Measurements from ENCODE around the gene NUP62. TPM values are rescaled to one million over a fixed set of nuclear protein-coding genes. Genes with fewer than 3 reads are reported as not detected.

NUP62 gene
- total and polyA plus RNA-seq, 2 of the 4 experiments (the other 2 are of a cell fraction), result 21.3 to 29.7 TPM

DNA sequence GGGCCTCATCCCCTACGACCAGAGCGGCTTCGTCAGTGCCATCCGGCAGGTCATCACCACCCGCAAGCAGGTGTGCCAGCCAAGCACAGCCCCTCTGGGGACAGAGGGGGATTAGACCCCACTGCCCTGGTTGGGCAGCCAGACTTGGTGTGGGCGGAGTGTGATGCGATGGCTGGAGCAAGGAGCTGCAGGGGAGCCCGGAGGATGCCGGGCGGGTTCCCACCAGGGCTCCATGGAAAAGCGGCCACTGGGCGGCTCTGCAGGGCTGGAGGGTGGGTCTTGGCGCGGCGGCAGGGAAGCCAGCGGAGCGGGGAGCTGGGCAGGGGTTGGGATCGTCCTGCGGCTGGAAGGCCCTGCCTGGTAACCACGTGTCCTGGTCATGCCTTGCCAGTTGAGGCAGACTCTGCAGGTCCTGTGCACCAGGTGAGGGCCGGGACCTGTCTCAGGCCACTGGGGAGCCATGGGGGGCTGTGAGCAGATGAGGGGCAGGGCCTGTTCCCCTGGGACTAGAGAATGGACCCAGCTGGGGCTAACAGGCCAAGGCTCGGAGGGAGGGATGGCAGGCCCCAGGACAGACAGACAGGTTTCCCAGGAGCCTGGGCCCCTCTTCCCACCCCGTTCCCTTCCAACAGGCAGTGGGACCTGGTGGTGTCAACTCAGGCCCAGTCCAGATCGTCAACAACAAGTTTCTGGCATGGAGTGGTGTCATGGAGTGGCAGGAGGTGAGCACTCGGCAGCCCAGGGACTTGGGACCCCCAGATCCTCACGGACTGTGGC lies 72.1 kb downstream of the NUP62 start:
- TF ChIP-seq CEBPB (IDR thresholded peaks at IDR 0.05; ENCODE audit: low read depth, low read length), result no peak
- no peak for TF ChIP-seq NFE2L2 (IDR thresholded peaks at IDR 0.05; ENCODE audit: low read depth, low read length)
- TF ChIP-seq RAD21 (IDR thresholded peaks at IDR 0.05; ENCODE audit: low read length), result no peak
- TF ChIP-seq CHD1 (IDR thresholded peaks at IDR 0.05; ENCODE audit: low read depth, low read length), result no peak
- no peak for TF ChIP-seq MAFK (IDR thresholded peaks at IDR 0.05; ENCODE audit: low read depth, low read length)
- TF ChIP-seq POLR2A (IDR thresholded peaks at IDR 0.05; ENCODE audit: low read depth, low read length), result no peak
- TF ChIP-seq ELK1 (IDR thresholded peaks at IDR 0.05; ENCODE audit: borderline replicate concordance, low read depth, low read length), result no peak
- no peak for TF ChIP-seq BHLHE40 (IDR thresholded peaks at IDR 0.05; ENCODE audit: low read depth, low read length)
- TF ChIP-seq RFX5 (IDR thresholded peaks at IDR 0.05; ENCODE audit: low read depth, low read length), result no peak
- TF ChIP-seq SMC3 (IDR thresholded peaks at IDR 0.05; ENCODE audit: low read depth, low read length), result no peak
- TF ChIP-seq, protein P1, sequence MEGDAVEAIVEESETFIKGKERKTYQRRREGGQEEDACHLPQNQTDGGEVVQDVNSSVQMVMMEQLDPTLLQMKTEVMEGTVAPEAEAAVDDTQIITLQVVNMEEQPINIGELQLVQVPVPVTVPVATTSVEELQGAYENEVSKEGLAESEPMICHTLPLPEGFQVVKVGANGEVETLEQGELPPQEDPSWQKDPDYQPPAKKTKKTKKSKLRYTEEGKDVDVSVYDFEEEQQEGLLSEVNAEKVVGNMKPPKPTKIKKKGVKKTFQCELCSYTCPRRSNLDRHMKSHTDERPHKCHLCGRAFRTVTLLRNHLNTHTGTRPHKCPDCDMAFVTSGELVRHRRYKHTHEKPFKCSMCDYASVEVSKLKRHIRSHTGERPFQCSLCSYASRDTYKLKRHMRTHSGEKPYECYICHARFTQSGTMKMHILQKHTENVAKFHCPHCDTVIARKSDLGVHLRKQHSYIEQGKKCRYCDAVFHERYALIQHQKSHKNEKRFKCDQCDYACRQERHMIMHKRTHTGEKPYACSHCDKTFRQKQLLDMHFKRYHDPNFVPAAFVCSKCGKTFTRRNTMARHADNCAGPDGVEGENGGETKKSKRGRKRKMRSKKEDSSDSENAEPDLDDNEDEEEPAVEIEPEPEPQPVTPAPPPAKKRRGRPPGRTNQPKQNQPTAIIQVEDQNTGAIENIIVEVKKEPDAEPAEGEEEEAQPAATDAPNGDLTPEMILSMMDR (conservative IDR thresholded peaks at IDR 0.05; ENCODE audit: low read depth, low read length), result no peak
- no peak for TF ChIP-seq FOS (IDR thresholded peaks at IDR 0.05; ENCODE audit: low read depth, low read length)
- no peak for TF ChIP-seq MXI1 (IDR thresholded peaks at IDR 0.05; ENCODE audit: borderline replicate concordance, low read depth, low read length)
- TF ChIP-seq MAZ (IDR thresholded peaks at IDR 0.05; ENCODE audit: borderline replicate concordance, low read depth, low read length), result no peak
- TF ChIP-seq RCOR1 (IDR thresholded peaks at IDR 0.05; ENCODE audit: insufficient replicate concordance, low read length), result no peak
- Histone ChIP-seq H2AK5ac (ENCODE audit: low read depth, low read length) (no peak overlapping the region), H4K91ac (ENCODE audit: insufficient read depth, low read depth, low read length) (no peak overlapping the region), H3K9ac (ENCODE audit: low read depth, low read length) (no peak overlapping the region), H2AFZ (replicated peaks; ENCODE audit: low read length, poor library complexity) (no peak overlapping the region), H2BK15ac (ENCODE audit: low read depth, low read length) (no peak overlapping the region), H2AK9ac (replicated peaks; ENCODE audit: low read depth, low read length, poor library complexity) (no peak overlapping the region), H3K4me3 (ENCODE audit: insufficient read depth, low read depth, low read length) (no peak overlapping the region), H3K79me1 (ENCODE audit: low read depth in 1 of 2, low read length in 2 of 2) (peaks cover 4 to 76% of the 10 kb centered on the region in 2 experiments), H3K36me3 (ENCODE audit: control insufficient read depth, insufficient read depth, low read length) (peaks cover 76% of the 10 kb centered on the region), H3K9me3 (ENCODE audit: control insufficient read depth, insufficient read depth, low read length) (no peaks in the 10 kb centered on the region), H3K27ac (ENCODE audit: insufficient read depth, low read length) (no peak overlapping the region), H4K5ac (ENCODE audit: low read depth, low read length) (no peak overlapping the region), H3K4ac (ENCODE audit: low read depth, low read length) (no peak overlapping the region), H2BK5ac (ENCODE audit: low read depth, low read length, poor library complexity, severe bottlenecking) (no peak overlapping the region), H4K8ac (ENCODE audit: low read depth in 2 of 2, low read length in 2 of 2) (no peak overlapping the region), H2BK120ac (ENCODE audit: low read depth, low read length) (no peak overlapping the region), H3K23ac (ENCODE audit: low read depth, low read length) (no peak overlapping the region), H4K20me1 (ENCODE audit: insufficient read depth, low read length) (peaks cover 72% of the 10 kb centered on the region), H3K4me1 (ENCODE audit: control insufficient read depth, insufficient read depth, low read length) (peaks cover 17% of the 10 kb centered on the region), H3K56ac (ENCODE audit: extremely low read depth, insufficient read depth, low read length) (no peak overlapping the region), H3K27me3 (ENCODE audit: control insufficient read depth, insufficient read depth, low read length) (no peaks in the 10 kb centered on the region), H3K9me1 (ENCODE audit: insufficient read depth, low read length) (peaks cover 13% of the 10 kb centered on the region), H3K14ac (replicated peaks; ENCODE audit: low read depth, low read length) (no peak overlapping the region), H2BK20ac (ENCODE audit: low read depth, low read length) (no peak overlapping the region), H3K4me2 (ENCODE audit: low read depth, low read length) (no peak overlapping the region), H3K18ac (ENCODE audit: low read depth, low read length) (no peak overlapping the region)
- ChIA-PET CTCF (no interaction called here), POLR2A (ENCODE audit: unreplicated experiment) (no interaction called here)
- WGBS, 2 experiments (ENCODE audit: extremely low coverage in 2 of 2, insufficient read length in 1 of 2), result 98% methylated on average over 14 of the region's 26 CpGs; no CpG with 5 or more reads in 1 of the 2 experiments
- intact Hi-C loops (cut with micrococcal nuclease), result no loop called here
- dilution Hi-C loops (cut with HindIII; ENCODE audit: low sequenced_read_pairs, unreplicated experiment), result no loop called here
- DNase-seq, result no peak
- ATAC-seq (ENCODE audit: low read depth), result no peak
- no TSS peak for BruUV-seq (replicated peaks)
- in situ Hi-C loops (cut with MboI; ENCODE audit: low sequenced_read_pairs), result loop anchor here (10.0 kb wide), 1 partner anchor 172 kb away; the partner anchor contains the start of gene ADM5
